K562 (cell line): ENCODE data around the gene CIAO2A. TPM values are rescaled to one million over a fixed set of nuclear protein-coding genes. Genes with fewer than 3 reads are reported as not detected.

Experiments used
- ADNP ChIP-seq: fragments of 200-800 bp; sonication (Bioruptor generic); IDR thresholded peaks from 2 replicates; pipeline ENCODE4 v1.6.1; 2016; ENCODE audit warnings: missing genetic modification characterization, missing compliant biosample characterization
- ATF7 ChIP-seq: fragments of 450-650 bp; IDR thresholded peaks from 2 replicates; pipeline ENCODE4 v1.7.1; 2014; ENCODE audit warnings: mild to moderate bottlenecking, moderate library complexity
- EP400 ChIP-seq: fragments of 450-650 bp; IDR thresholded peaks from 2 replicates; pipeline ENCODE4 v1.6.1; 2017; ENCODE audit warnings: antibody characterized with exemption, mild to moderate bottlenecking, moderate library complexity
- FOXP1 ChIP-seq: sonication (generic); formaldehyde crosslinking; IDR thresholded peaks from 2 replicates; pipeline ENCODE4 v1.8.0; 2022; ENCODE audit warnings: mild to moderate bottlenecking, missing genetic modification reagents
- GABPB1 ChIP-seq: sonication (generic); formaldehyde crosslinking; IDR thresholded peaks from 2 replicates; pipeline ENCODE4 v1.8.0; 2022; ENCODE audit warnings: mild to moderate bottlenecking, missing genetic modification reagents
- HBP1 ChIP-seq: fragments of 450-650 bp; formaldehyde crosslinking; IDR thresholded peaks from 2 replicates; pipeline ENCODE4 v1.4.0; 2022; ENCODE audit warnings: missing genetic modification characterization
- KHSRP ChIP-seq: fragments of 450-650 bp; IDR thresholded peaks from 2 replicates; pipeline ENCODE4 v1.6.1; 2017
- MLX ChIP-seq, 2 experiments: fragments of 450-650 bp in 1 of 2; sonication (generic) in 1 of 2; formaldehyde crosslinking; conservative IDR thresholded peaks; 2 replicates each; pipeline versions ENCODE4 v1.4.0 to v1.8.1; 2020 to 2022; ENCODE audit warnings: mild to moderate bottlenecking in 1 of 2, missing genetic modification reagents in 1 of 2
- MTA3 ChIP-seq: fragments of 450-650 bp; formaldehyde crosslinking; IDR thresholded peaks from 2 replicates; pipeline ENCODE4 v1.6.1; 2017; ENCODE audit warnings: mild to moderate bottlenecking, borderline replicate concordance
- NCOA2 ChIP-seq, 2 experiments: fragments of 450-650 bp; IDR thresholded peaks; 2 replicates each; pipeline ENCODE4 v1.6.1; 2018; ENCODE audit warnings: mild to moderate bottlenecking in 2 of 2, moderate library complexity in 1 of 2; ENCODE audit not compliant: partially characterized antibody in 2 of 2
- NEUROD1 ChIP-seq: fragments of 150-350 bp; IDR thresholded peaks from 2 replicates; pipeline ENCODE4 v1.6.1; 2014; ENCODE audit warnings: borderline replicate concordance, low read length, low read depth; ENCODE audit not compliant: partially characterized antibody
- NR4A1 ChIP-seq, 2 experiments: fragments of 250-450 bp in 1 of 2; fragments of 450-650 bp in 1 of 2; sonication (Bioruptor Pico) in 1 of 2; IDR thresholded peaks; 2 replicates each; pipeline versions ENCODE4 v1.4.0 to v1.6.1; 2016 to 2020; ENCODE audit warnings: mild to moderate bottlenecking in 2 of 2, missing compliant biosample characterization in 1 of 2, missing genetic modification characterization in 1 of 2, moderate library complexity in 1 of 2
- PKNOX1 ChIP-seq: fragments of 450-650 bp; IDR thresholded peaks from 2 replicates; pipeline ENCODE4 v1.6.1; 2016
- POLR2B ChIP-seq: fragments of 450-650 bp; IDR thresholded peaks from 2 replicates; pipeline ENCODE4 v1.6.1; 2018; ENCODE audit warnings: low read depth; ENCODE audit not compliant: partially characterized antibody
- PTTG1 ChIP-seq: fragments of 450-650 bp; IDR thresholded peaks from 2 replicates; pipeline ENCODE4 v1.6.1; 2016; ENCODE audit warnings: low read depth, mild to moderate bottlenecking, missing genetic modification characterization, missing compliant biosample characterization
- PYGO2 ChIP-seq: fragments of 450-650 bp; IDR thresholded peaks from 2 replicates; pipeline ENCODE4 v1.6.1; 2016; ENCODE audit warnings: mild to moderate bottlenecking, missing genetic modification characterization, moderate library complexity, missing compliant biosample characterization
- RBM39 ChIP-seq: fragments of 200-400 bp; formaldehyde crosslinking; optimal IDR thresholded peaks from 2 replicates; pipeline ENCODE3; 2018; ENCODE audit warnings: low read depth, low read length
- RFX1 ChIP-seq: fragments of 450-650 bp; IDR thresholded peaks from 2 replicates; pipeline ENCODE4 v1.6.1; 2016; ENCODE audit warnings: mild to moderate bottlenecking, moderate library complexity
- SMARCB1 ChIP-seq: IDR thresholded peaks from 2 replicates; pipeline ENCODE4 v1.6.1; 2011; ENCODE audit warnings: improper control_type of control experiment, low read depth; ENCODE audit not compliant: insufficient read length
- TCFL5 ChIP-seq: fragments of 250-450 bp; sonication (Bioruptor Pico); conservative IDR thresholded peaks from 2 replicates; pipeline ENCODE4 v1.6.1; 2021; ENCODE audit warnings: mild to moderate bottlenecking, moderate library complexity, matching md5 sums
- TFAM ChIP-seq: fragments of 250-450 bp; sonication (Bioruptor Pico); conservative IDR thresholded peaks from 2 replicates; pipeline ENCODE4 v1.5.0; 2021; ENCODE audit warnings: mild to moderate bottlenecking, moderate library complexity
- ZNF212 ChIP-seq: fragments of 450-650 bp; formaldehyde crosslinking; IDR thresholded peaks from 2 replicates; pipeline ENCODE4 v1.4.0; 2020; ENCODE audit warnings: mild to moderate bottlenecking
- ZNF354B ChIP-seq: fragments of 250-450 bp; sonication (Bioruptor Pico); IDR thresholded peaks from 2 replicates; pipeline ENCODE4 v1.4.0; 2020
- ZNF644 ChIP-seq: fragments of 200-800 bp; sonication (Bioruptor generic); IDR thresholded peaks from 2 replicates; pipeline ENCODE4 v1.6.1; 2016; ENCODE audit warnings: low read depth, missing genetic modification characterization, missing compliant biosample characterization
- polyA plus RNA-seq, 8 experiments: library from polyadenylated mRNA; depleted of rRNA in 4 of 8; stranded (reverse) in 5 of 8; unstranded in 3 of 8; fragments of >200 nt; fragmentation: Nextera tagmentation in 2 of 8; fragmentation: Illumina TruSeq in 1 of 8; extraction: Ambion mirVana in 2 of 8; extraction: Trizol in 1 of 8; gene quantifications; 2 replicates each; pipeline versions ENCODE4 v1.2.1 to v1.2.3, GENCODE V29; 2011 to 2014; ENCODE audit warnings: inconsistent platforms in 1 of 8, missing spikeins in 1 of 8
- total RNA-seq, 7 experiments: library from RNA; depleted of rRNA in 6 of 7; stranded (reverse); fragments of >200 nt in 6 of 7; fragmentation: Illumina TruSeq in 2 of 7; extraction: Trizol in 2 of 7; gene quantifications; 2 replicates each; pipeline versions ENCODE4 v1.2.1 to v1.2.3, GENCODE V29; 2011 to 2021; ENCODE audit warnings: low replicate concordance in 1 of 7
- TF ChIP-seq, protein P1 (sequence below): fragments of 200-800 bp; sonication (Bioruptor generic); IDR thresholded peaks from 2 replicates; pipeline ENCODE4 v1.6.1; 2017; ENCODE audit warnings: missing genetic modification characterization, missing compliant biosample characterization

The CIAO2A gene
- total and polyA plus RNA-seq, 9 of the 15 experiments (the other 6 are each of a cell fraction or from before 2014, with no cell fraction given), result 161 to 429 (median 313) TPM

DNA sequence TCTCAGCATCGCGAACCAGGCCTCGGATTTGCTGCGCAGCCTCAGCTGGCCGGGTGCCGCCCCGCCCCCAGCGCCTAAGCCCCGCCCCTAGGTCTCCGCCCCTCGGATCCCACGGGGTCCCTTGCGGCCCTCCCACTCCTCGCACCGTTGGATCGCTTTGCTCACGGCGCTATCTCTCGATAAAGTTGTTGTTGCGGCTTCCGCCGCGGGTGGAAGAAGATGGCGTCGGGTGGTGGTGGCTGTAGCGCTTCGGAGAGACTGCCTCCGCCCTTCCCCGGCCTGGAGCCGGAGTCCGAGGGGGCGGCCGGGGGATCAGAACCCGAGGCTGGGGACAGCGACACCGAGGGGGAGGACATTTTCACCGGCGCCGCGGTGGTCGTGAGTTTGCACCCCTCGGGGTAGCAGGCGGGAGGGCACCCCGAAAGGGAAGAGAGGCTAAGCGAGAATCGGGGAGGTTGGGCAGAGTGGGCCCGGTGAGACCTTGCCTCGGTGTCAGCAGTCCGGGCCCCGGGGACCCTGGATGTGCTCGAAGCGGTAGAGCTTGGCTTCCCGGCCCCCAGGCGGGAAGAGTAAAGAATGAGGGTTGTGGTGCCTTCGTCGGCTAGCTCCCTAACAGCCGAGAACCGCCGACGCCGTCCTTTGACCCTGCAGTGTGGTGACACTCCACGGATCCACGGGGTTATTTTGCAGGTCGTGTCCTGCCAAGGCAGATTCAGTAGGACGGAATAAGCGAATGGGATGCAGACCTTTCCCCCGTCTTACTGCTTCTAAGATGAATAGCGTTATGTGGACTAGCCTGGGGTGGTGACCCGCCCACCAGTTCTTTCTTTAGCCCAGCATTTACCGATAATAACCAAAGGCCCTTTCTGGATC, 2.4 kb upstream of the CIAO2A start, which contains the start of gene SNX1 (continued):
- TF ChIP-seq NR4A1 (CRISPR knock-in tag; IDR thresholded peaks at IDR 0.05) (no peak), NR4A1 (tag; IDR thresholded peaks at IDR 0.05) (0 out of 2 replicates have a peak, but pooled peaks have one; percentile 67), RBM39 (no peak), EP400 (peak; percentile 85), MLX (CRISPR knock-in tag; conservative IDR thresholded peaks at IDR 0.05) (no peak; a peak in 1 of 4 replicates), SMARCB1 (no peak), ATF7 (peak; percentile 81), RFX1 (no peak), PKNOX1 (no peak), NCOA2 (IDR thresholded peaks at IDR 0.05; ENCODE audit: partially characterized antibody in 2 of 2) (no peak), FOXP1 (CRISPR knock-in tag) (peak; percentile 87), GABPB1 (CRISPR knock-in tag) (peak; percentile 96), ZNF354B (no peak), PYGO2 (tag) (no peak), ADNP (tag) (no peak), TCFL5 (CRISPR knock-in tag) (no peak), KHSRP (no peak), MTA3 (peak; percentile 68; the same call in 1 of the 2 replicates), HBP1 (peak; percentile 80; the same call in 1 of the 2 replicates), PTTG1 (tag) (no peak), ZNF644 (tag) (no peak), ZNF212 (no peak), NEUROD1 (peak; percentile 43), TFAM (CRISPR knock-in tag) (no peak), POLR2B (peak; percentile 87)
- TF ChIP-seq, protein P1, sequence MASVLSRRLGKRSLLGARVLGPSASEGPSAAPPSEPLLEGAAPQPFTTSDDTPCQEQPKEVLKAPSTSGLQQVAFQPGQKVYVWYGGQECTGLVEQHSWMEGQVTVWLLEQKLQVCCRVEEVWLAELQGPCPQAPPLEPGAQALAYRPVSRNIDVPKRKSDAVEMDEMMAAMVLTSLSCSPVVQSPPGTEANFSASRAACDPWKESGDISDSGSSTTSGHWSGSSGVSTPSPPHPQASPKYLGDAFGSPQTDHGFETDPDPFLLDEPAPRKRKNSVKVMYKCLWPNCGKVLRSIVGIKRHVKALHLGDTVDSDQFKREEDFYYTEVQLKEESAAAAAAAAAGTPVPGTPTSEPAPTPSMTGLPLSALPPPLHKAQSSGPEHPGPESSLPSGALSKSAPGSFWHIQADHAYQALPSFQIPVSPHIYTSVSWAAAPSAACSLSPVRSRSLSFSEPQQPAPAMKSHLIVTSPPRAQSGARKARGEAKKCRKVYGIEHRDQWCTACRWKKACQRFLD (CRISPR knock-in tag), result no peak
